T follicular helper cell (primary cell): ENCODE results near the gene TNFRSF8.

Source experiments
- DNase-seq: peaks from one replicate; pipeline ENCODE4 v3.0.0-alpha.2; 2020; ENCODE audit warnings: low read depth

Gene TNFRSF8

GRCh38 chr1:12141163-12141850 is 78.2 kb downstream of the TNFRSF8 start:
- DNase-seq: no peak

DNA sequence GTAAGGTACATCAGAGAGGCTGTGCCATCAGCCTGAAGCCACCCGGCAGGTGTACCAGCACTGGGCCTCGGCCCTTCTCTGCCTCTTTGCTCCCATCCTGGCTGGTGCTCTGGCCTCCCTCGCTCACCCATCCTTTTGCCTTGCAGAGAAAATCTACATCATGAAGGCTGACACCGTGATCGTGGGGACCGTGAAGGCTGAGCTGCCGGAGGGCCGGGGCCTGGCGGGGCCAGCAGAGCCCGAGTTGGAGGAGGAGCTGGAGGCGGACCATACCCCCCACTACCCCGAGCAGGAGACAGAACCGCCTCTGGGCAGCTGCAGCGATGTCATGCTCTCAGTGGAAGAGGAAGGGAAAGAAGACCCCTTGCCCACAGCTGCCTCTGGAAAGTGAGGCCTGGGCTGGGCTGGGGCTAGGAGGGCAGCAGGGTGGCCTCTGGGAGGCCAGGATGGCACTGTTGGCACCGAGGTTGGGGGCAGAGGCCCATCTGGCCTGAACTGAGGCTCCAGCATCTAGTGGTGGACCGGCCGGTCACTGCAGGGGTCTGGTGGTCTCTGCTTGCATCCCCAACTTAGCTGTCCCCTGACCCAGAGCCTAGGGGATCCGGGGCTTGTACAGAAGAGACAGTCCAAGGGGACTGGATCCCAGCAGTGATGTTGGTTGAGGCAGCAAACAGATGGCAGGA is 79.2 kb downstream of the TNFRSF8 start:
- DNase-seq: no peak

DNA sequence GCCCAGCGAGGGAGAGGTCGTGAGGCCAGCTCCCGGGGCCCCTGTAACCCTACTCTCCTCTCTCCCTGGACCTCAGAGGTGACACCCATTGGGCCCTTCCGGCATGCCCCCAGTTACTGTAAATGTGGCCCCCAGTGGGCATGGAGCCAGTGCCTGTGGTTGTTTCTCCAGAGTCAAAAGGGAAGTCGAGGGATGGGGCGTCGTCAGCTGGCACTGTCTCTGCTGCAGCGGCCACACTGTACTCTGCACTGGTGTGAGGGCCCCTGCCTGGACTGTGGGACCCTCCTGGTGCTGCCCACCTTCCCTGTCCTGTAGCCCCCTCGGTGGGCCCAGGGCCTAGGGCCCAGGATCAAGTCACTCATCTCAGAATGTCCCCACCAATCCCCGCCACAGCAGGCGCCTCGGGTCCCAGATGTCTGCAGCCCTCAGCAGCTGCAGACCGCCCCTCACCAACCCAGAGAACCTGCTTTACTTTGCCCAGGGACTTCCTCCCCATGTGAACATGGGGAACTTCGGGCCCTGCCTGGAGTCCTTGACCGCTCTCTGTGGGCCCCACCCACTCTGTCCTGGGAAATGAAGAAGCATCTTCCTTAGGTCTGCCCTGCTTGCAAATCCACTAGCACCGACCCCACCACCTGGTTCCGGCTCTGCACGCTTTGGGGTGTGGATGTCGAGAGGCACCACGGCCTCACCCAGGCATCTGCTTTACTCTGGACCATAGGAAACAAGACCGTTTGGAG is 80.0 kb downstream of the TNFRSF8 start:
- no peak for DNase-seq

DNA sequence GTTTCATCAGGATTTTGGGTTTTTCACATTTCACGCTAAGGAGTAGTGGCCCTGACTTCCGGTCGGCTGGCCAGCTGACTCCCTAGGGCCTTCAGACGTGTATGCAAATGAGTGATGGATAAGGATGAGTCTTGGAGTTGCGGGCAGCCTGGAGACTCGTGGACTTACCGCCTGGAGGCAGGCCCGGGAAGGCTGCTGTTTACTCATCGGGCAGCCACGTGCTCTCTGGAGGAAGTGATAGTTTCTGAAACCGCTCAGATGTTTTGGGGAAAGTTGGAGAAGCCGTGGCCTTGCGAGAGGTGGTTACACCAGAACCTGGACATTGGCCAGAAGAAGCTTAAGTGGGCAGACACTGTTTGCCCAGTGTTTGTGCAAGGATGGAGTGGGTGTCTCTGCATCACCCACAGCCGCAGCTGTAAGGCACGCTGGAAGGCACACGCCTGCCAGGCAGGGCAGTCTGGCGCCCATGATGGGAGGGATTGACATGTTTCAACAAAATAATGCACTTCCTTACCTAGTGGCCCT is 80.6 kb downstream of the TNFRSF8 start:
- no peak for DNase-seq

DNA sequence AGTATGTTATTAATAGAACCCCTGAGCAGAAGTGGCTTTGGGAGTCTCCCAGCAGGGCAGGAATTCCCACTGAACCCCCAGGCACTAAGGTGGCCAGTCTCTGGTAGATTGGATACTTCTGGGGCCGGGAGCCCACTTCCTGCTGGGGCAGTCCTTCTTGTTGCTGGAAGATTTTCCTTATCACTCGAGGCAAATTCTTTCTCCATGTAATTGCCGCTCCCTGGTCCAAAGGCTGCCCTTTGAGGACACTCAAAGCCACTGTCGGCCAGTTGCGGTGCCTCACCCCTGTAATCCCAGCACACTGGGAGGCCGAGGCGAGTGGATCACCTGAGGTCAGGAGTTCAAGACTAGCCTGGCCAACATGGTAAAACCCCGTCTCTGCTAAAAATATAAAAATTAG is 81.1 kb downstream of the TNFRSF8 start:
- DNase-seq: no peak

DNA sequence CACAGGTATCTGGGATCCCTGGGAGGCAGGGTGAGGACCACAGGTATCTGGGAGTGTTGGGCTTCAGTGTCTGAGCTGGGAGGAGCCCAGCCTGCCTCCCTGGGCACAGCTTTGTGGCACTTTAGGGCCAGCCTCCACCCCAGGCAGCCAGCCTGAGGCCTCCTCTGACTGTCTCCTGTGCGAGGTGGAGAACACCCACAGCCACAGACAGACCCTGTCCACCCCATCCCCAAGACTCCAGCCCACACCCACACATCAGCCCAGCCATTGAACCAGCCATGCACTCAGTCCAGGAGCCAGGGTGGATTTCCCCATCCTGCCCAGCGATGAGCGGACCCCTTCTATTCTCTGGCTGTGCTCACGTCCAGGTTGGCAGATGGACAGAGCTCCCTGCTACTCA is 81.9 kb downstream of the TNFRSF8 start:
- no peak for DNase-seq

- no peak for DNase-seq
Observed at GRCh38 chr1:12145616-12146342, 82.7 kb downstream of the TNFRSF8 start.

DNA sequence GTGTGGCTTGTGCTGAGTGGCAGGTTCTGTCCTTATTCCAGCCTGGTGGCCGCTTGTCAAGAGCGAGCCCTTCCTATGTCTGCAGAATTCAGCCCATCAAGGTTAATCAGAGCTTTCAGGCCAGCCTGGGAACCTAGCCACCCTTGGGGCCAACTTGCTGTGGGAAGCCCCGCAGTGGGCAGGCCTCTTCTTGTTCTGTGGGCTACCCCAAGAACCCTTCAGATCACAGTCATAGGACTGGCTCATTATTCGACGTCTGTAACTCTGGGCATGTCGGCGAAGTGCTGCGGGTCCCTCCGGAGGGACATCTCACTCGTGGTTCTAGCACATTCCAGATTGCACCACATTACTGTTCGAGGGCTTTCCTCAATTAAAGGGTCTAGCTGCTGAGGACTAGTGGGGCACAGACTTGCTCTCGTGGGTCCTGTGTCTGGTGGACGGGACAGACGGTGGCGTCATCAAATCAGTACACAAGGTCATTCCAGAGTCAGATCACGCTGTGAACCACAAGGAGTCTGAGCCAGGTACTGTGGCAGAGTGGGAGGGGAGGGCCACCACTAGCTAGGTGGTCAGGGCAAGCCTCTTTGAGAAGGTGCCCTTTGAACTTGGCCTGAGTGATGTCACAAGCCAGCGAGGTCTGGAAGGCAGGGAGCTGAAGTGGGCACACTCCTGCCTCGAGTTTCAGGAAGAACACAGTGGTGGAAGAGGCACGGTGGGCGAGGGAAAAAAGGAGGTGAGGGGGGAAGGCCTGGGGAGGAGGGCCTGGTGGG is 83.4 kb downstream of the TNFRSF8 start:
- DNase-seq: no peak

DNA sequence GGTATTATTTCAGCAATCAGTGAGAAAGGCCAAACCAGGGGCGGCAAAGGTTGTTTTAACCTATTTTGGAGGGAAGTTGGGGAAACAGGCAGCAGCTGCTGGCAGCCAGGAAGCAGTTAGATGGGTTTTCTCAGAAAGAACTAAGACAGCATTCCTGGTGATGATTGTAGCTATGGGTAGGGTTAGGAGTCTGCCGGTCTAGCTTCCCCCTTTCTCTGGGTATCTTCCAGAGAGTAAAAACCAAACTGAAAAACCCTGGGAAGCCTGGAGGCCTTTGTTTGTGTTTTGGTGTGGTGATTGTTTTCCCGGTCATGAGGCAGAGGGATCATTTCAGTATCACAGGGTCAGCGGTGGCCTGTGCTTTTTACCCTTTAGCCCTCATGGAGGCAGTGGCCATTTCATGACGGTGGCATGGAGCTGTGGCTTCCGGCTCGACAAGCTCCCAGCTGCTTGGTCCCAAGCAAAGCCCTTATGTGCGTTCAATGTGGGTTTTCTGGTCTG is 84.1 kb downstream of the TNFRSF8 start:
- no peak for DNase-seq

DNA sequence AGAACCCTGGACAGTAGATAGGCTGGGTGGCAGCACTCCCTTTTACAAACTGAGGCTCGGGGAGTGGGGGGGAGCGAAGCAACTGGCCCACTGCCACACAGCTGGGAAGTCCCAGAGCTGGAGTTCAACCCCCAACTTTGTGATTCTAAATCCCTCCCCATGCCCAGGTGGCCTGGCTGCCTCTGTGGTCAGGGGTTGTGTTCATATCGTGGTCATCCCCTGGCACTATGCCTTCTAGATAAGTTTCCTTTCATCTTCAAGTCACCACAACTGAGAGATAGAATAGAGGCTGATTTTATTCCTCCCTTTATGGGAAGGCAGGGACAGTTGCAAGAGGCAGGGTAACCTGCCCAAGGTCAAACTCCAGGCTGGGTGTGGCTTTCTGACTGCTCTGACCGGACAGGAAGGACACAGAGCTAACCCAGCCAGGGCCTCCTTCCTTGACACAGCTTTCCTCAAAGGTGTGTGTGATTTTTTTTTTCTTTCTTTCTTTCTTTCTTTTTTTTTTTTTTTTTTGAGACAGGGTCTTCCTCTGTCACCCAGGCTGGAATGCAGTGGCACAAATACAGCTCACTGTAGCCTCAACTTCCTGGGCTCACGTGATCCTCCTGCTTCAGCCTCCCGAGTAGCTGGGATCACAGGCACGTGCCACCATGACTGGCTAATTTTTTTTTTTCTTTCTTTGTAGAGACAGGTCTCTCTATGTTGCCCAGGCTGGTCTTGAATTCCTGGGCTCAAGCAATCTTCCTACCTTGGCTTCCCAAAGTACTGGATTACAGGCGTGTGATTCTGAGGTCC is 85.3 kb downstream of the TNFRSF8 start:
- no peak for DNase-seq

GRCh38 chr1:12148958-12149790 is 86.1 kb downstream of the TNFRSF8 start:
- DNase-seq: no peak

- no peak for DNase-seq
Observed at GRCh38 chr1:12149791-12150175, 86.7 kb downstream of the TNFRSF8 start.

DNA sequence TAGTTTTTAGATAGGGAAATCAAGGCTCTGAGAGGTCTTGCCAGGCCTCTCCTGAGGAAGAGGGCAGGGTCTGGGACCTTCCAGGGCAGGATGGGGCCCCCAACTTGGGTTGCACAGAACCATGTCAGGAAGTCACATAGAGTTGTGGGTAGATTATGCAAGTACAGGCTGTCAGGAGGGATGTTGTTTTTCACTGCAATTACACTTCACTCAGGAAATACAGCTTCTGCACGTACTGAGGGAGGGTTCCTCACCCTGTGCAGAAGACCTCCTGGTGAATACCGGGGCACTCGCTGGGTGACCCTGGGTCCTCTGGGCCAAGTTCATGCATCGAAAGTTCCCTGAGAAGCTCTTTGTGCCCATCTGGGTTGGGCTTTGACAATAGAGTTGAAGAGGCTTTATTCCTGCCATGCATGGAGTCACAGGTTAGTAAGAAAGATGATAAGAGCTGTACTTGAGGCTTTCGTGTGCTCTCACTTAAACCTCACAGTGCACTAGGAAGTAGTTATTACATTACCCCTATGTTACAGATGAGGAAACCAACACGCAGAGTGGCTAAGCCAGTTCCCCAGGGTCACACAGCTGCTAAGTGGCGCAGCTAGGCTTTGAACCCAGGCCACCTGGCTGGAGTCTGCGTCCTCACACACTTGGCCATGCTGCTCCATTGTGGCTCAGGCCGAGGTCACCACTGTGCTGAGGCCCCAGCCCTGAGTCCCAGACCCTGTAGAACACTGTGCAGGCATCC is 87.5 kb downstream of the TNFRSF8 start:
- no peak for DNase-seq

GRCh38 chr1:12151465-12151864 is 88.4 kb downstream of the TNFRSF8 start:
- no peak for DNase-seq

DNA sequence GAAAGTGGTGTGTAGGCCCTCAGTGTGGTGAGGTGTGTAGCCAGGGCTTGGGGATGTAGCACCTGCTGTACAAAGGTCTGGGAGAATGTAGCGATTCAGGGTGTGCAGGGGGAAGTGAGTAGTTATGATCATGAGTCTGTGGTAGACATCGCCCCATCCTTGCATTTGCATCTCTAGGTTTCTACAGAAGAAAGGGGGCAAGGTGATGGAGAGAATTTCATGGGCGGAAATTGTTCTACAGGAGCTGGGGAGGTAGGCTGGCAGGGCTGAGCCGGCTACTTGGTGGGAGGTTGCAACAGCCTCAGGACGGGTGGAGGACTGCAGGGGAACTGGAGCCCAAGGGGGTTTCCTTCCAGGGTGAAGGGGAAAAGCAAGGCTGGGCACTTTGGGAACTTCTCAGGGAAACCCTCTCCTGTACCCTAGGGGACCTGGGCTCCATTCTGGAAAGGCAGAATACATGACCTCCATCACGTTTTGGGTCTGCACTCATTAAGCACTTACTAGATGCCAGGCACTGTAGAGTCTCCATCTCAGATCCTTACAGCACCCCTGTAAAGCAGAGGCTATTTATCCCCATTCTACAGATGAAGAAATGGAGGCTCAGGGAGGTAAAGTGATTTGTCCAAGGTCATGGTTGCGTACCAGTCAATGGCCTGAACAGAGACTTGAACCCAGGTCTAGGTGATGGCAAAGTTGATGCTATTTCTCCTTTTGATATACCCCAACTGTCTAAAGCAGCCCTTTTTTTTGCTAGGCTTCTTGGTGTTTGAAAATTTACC is 89.2 kb downstream of the TNFRSF8 start:
- DNase-seq: no peak

DNA sequence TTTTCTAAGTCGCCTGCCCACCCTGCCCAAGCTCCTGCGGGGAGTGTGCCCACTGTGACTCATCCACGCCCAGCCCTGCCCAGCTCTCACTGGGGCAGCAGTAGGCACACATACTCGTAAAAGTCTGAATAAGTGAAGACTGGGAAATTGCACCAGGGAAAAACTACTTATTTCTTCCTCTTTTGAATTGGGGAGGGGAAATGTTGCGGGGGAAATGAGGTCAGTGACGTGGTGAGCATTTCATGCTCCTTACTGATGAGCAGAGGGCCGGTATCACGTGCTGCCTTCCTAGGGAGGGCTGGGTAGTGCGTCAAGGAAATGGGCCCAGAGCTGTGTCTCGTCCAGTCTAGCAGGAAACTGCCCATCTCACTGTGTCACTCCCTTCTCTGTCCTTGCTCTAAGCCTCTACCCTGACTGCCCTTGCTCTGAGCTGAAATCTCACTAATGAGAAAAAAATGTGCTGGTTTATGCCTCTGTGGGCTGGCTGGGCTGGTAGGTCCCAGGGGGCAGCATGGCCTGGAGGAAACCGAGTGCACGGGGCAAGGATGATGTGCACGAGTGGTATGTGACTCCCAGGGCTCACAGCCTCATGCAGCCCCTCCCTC is 90.2 kb downstream of the TNFRSF8 start:
- no peak for DNase-seq

- DNase-seq: no peak
Observed at GRCh38 chr1:12155328-12155727, 92.2 kb downstream of the TNFRSF8 start.
